HG03095 (cell line): ENCODE data around the gene PDYN.

Source experiments
- ATAC-seq: cut with Tn5 transposase; IDR thresholded peaks from one replicate; pipeline ENCODE4 v1.9.1; 2021; ENCODE audit warnings: moderate library complexity; ENCODE audit not compliant: unreplicated experiment

The PDYN gene

GRCh38 chr20:1995531-1996310, 1.9 kb upstream of the PDYN start:
- ATAC-seq = no peak

- no peak for ATAC-seq
Observed at GRCh38 chr20:1994627-1995026, 769 bp upstream of the PDYN start.

DNA sequence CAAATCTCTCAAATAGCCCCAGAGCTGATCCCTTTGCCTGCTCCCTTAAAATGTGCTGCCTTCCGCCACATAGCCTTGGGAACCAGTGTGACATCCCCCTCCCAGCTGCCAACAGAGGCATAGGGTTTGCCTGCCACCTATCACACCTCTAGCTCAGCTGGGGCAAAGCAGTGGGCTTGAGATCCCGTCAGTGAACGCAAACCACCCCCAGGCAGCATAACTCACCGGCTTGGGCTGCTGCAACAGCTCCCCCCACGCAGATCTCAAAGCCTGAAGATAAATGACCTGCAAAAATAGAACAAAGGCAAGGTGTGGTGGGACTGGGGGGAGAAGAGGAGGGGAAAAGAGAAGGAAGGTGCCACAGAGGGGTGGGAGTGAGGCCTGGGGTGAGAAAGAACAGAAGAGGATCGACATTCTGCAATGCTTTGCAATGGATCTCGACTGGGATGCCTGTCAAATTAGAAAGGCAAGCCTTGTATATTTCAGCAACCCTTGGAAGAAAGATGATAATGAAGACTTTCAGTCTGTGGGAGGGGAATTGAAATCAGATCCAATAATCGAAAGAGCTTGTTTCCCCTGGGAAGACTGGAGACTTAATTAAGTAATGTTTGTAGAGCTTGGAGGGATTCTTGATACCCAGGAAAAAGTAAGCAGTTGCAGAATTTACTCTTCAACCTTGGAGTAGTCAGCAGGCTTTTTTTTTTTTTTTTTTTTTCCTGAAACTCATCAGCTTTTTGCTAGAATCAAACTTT, 1.3 kb downstream of the PDYN start:
- no peak for ATAC-seq

- ATAC-seq = no peak
Observed at GRCh38 chr20:1987826-1988225, 6.0 kb downstream of the PDYN start.

DNA sequence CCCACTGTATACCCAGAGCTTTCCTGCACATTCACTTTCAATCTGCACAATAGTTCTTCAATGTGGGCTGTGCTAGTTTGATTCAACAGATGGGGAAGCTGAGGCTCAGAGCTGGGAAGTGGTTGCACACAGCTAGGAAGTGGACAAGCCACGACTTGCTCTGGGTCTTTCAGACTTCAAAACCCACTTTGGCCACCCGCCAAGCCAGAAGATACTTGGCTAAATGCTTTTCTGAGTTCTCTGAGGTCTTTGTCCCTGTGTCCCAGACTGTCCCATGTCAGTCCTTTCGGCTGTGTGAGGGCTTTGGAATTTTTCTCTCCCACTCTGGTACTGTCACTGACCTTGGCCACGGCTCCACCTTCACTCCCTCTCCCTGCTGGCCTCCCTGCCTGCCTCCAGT, 10.6 kb downstream of the PDYN start:
- ATAC-seq = no peak

- no peak for ATAC-seq
Observed at GRCh38 chr20:1982686-1983085, 11.2 kb downstream of the PDYN start.

GRCh38 chr20:1979106-1979778, 14.6 kb downstream of the PDYN start:
- ATAC-seq = no peak

- no peak for ATAC-seq
Observed at GRCh38 chr20:1975291-1975690, 18.6 kb downstream of the PDYN start.

DNA sequence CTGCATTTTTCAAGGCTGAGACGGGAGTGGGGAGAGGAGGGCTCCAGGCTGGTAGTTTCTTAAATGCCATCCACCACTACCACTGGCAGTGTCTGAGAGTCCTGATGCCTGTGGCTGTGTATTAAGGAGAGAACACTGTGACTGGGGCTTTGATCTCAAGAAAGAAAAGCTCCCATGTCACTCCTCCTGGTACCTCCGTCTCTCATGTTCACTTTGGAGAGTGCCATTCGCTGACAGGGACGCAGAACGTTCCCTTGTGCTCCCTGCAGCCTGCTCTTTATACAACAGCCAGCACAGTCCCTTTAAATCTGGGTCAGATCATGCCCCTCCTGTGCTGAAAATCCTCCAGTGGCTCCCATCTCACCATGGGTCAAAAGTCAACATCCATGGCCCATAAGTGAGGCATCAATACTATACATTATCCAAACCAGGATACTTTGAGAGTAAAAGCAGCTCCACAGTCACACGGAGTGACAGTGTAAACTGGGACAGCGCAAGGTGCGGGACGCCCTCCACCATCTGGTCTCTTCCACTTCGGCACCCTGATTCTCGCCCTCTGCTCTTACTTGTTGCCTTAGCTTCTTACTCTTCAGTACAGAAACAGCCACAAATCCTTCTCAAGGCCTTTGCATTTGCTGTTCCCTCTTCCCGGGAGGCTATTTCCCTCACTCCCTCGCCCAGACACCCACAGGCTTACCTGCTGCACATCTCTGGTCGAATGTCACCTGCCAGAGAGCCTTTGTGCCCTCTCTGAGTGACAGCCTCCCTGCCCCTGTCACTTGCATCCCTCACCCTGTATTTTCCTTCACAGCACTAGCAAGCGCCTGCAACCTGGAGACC, 20.0 kb downstream of the PDYN start:
- ATAC-seq = no peak

GRCh38 chr20:1971893-1972586, 21.8 kb downstream of the PDYN start:
- no peak for ATAC-seq

DNA sequence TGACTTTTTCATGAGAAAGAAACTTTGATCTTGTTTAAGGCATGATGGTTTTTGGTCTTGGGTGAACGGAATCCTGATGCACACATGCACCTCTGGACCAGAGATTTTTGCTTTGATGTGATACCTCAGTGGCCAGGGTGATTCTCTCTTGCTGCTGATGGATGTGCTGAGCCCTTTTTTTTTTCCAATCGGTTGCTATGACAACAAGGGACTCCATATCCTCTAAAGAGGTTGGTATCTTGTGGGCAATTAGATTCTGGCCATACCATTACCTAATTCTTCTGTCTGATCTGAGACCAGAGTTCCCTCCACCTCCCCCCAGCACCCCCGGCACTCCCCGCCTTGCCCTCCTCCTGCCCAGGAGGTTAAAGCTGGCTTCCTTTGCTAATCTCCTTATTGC, 24.9 kb downstream of the PDYN start:
- ATAC-seq = no peak

DNA sequence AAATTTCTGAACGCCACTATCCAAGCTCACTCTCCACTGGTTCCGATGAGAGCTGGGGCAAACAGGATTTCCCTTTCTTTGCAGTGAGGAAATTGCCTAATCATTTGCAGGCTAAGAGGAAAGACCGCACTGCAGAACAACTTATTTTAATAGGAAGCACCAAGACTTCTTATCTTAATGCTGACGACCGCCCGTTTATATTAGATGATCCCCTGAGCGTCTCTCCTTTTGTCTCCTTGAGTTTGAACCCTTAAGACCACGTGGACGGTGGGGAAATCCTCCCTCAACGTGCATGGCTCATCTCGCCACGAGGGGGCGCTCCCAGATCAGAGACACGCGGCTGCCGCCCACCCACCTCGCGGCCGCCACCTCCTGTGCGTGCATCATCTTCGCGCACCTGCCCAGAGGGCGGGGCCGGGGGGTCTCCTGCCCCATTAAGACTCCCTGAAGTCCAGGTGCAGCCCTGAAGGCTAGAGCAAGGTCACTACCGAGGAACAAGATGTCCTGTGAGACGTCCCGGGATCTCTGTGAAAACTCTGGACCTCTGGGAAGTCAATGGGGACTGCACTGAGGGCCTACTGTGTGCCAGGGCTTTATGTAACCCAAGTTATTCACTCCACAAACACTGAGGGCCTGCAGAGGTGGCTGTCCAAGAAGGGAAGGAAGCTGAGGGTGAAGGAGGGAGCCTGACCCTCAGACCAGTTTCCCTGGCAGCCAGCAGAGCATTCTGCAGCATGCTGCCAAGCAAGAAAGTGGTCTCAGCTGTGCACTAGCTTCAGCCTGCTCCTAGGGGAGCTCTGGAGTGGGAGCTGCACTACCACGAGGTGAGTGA, 28.1 kb downstream of the PDYN start:
- no peak for ATAC-seq

DNA sequence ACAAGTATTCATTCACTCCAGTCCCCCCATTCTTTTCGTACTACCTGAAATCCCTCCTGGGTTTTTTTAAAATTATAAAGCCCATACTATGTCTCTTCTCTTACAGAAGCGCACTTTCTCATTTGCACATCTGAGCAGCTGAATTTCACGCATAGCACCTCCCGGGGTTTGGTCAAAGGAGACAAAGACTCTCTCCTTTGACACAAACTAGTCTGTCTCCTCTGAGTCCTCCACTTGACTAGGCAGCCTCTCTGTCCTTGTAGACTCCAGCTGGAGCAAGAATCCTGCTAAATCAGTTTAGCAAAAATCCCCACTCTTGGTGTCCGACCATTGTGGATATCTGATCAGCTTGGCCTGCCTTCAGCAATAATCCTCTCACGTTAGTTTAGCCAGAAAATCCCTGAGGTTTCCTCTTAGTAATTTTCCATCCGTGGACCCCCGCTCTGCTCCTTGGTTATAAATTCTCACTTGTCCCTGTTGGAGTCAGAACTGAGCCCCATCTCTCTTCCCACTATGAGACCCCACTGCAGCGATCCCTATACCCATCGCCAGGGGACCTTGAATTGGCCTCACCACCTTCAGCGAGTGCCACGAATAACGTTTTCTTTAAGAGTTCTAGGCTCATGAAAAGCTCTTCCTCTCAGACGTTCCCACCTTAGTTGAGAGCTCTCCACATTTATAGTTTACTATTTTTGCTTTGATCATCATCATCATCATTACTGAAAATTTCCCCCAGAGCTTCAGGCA, 29.0 kb downstream of the PDYN start:
- ATAC-seq = no peak

GRCh38 chr20:1964061-1964460, 29.8 kb downstream of the PDYN start:
- no peak for ATAC-seq

DNA sequence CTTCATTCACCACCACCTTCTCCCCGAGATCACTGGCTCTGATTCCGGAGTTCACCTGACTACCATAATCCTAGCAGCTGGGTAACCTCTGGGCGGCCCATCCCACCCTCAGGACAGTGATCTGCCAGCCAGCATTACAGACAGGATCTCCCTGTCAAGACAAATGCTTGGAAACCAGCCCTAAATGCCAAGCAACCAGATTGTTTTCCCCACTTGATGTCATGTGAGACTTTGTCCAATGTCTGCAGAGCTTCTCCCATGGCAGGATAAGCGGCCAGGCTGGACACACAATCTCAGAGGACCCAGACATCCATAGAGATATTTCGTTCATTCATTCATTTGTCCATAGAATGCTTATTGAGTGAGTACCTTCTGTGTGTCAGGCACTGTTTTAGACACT, 32.5 kb downstream of the PDYN start:
- ATAC-seq = no peak

GRCh38 chr20:1959156-1959555, 34.7 kb downstream of the PDYN start:
- no peak for ATAC-seq

DNA sequence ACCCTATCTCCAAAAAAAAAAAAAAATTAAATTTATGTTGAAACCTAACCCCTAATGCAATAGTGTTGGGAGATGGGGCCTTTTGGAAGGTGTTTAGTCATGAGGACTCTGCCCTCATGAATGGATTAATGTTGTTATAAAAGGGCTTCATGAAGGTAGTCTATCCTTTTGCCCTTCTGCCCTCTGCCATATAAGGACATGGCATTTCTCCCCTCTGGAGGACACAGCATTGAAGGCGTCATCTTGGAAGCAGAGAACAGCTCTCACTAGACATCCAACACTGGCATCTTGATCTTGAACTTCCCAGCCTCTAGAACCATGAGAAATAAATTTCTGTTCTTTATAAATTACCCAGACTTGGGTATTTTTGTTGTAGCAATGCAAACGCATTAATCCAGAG, 35.4 kb downstream of the PDYN start:
- no peak for ATAC-seq

GRCh38 chr20:1955217-1955616, 38.6 kb downstream of the PDYN start:
- no peak for ATAC-seq

DNA sequence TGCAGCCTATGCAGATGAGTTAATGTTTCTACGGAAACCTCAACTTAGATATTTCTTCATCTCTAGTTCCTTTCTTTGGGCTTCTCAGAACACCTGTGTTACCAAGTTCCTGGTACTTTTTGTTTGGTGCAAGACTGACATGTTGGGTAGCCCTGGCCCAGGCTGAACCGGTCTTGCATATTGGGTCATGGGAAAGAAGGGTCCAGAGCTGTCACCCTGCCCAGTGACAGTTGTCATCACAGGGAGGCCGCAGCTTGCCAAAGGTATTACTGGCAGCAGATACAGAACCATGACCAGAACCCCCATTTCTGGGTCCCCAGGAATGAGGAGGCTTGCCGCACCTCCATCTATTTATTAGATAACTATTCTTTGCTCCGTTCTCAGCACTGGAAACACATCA, 40.2 kb downstream of the PDYN start:
- no peak for ATAC-seq
